Stimulated activated CD8-positive, alpha-beta memory T cell treated with anti-CD3 and anti-CD28 coated beads, Interleukin-12 subunit alpha, Interleukin-12 subunit beta, amount 100 ng/mL, for 4 hours (primary cell): Measurements from ENCODE around the gene MYO10.

Experiments used
- DNase-seq: peaks from one replicate; pipeline ENCODE4 v3.0.0-alpha.2; 2020; ENCODE audit warnings: low read depth

MYO10 gene

GRCh38 chr5:16943846-16944678, 8.0 kb upstream of the MYO10 start:
- no peak for DNase-seq

GRCh38 chr5:16937503-16938161, 1.5 kb upstream of the MYO10 start:
- no peak for DNase-seq

GRCh38 chr5:16936989-16937438, 926 bp upstream of the MYO10 start:
- no peak for DNase-seq

- DNase-seq: no peak
These were observed 598 bp downstream of the MYO10 start for GRCh38 chr5:16935231-16936149.

GRCh38 chr5:16934677-16935153, 1.4 kb downstream of the MYO10 start:
- DNase-seq: no peak

DNA sequence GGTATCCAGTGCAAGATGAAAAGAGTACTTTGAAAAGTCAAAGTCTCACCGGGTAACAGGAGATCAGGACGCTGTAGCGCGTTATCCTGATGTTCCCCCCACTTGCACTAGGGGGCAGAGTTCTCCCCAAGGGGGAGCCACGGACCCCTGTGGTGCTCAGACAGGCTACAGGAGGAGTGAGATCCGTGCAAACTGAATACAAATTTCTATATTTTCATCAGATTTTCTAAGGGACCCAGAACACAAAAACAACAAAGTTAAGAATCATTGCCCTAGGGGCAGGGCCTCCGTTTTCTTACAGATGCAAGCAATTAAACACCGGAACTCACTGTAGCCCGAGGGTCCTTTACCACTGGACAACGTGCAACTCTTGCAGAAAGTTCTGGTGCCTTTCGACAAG, 2.0 kb downstream of the MYO10 start:
- DNase-seq: no peak

GRCh38 chr5:16933337-16933736, 2.8 kb downstream of the MYO10 start:
- DNase-seq: no peak

DNA sequence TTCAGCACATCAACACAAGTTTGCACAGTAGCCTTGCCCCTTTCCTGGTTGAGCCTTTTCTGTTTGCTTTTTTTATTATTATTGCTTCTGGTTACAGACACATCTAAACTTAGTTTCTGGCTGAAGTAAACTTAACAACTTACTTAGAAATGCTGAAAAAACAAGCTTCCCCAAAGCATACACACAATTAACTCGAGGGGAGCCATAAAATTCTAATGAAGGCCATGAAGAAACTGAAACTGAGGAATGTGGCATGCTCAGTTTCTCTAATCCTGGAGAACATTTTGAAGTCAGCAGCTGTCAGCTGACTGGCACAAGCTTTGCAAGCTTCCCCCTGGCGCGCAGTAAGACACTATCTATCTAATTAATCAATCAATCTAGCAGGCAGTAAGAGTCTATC, 3.7 kb downstream of the MYO10 start:
- DNase-seq: no peak

GRCh38 chr5:16931334-16932110, 4.6 kb downstream of the MYO10 start:
- no peak for DNase-seq

- no peak for DNase-seq
These were observed 5.6 kb downstream of the MYO10 start for GRCh38 chr5:16930496-16930895.

DNA sequence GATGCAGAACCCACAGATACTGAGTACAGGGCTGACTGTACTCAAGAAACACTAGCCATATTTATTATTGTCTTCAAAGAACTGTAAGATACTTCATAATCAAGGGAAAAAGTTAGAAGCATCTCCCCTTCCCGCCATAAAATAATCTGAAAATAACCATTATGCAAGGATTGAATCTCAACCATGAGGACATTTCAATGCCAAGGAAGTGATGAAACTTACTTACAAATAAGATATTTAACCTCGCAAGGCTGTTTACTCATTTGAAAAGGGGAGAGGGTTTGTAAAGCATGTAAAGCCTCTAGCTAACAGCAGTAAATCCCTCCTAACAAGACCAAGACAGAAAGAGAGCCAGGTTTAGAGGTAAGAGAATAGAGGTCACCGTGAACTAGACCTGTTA, 6.3 kb downstream of the MYO10 start:
- no peak for DNase-seq

DNA sequence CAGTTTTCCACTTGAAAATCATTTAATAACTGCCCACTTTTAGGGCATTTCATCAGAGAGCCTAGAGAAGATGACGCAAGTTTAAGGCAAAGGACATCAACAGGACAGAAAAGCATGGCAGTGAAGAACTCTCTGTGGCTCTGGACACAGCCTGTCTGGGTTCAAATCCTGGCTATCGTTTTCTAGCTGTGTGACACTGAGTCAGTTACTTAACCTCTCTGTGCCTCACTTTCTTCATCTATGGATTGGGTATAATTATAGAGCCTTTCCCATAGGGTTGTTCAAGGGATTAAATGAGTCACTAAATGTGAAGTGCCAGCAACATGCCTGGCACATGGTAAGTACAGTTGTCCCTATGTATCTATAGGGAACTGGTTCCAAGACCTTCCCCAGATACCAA, 6.7 kb downstream of the MYO10 start:
- no peak for DNase-seq

DNA sequence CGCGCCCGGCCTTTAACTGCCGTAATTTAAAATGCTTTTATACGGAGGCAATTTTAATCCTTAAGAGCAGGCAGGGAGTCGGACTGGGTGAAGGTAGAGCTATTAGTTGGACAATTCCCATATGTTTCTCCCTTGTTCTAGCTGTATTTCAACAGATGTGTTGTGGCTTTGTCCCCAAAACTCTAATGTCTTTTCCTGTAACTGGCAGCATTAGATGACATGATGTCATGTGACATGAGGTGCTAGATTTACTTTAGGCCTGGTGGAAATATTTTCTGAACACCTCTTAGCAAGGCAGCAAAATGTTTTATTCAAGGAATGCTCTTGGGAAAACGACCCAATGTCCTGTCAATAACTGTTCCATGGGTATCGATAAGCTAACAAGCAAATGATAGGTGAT, 8.5 kb downstream of the MYO10 start:
- no peak for DNase-seq

DNA sequence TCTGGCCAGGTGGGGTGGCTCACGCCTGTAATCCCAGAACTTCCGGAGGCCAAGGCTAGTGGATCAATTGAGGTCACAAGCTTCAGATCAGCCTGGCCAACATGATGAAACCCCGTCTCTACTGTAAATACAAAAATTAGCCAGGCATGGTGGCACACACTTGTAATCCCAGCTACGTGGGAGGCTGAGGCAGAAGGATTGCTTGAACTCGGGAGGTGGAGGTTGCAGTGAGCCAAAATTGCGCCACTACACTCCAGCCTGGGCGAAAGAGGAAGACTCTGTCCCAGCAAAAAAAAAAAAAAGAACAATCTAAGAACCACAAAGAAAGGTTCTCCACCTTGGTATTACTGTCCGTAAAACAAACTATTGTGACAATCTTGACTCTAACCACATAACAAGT, 9.7 kb downstream of the MYO10 start:
- no peak for DNase-seq

- no peak for DNase-seq
These were observed 11.9 kb downstream of the MYO10 start for GRCh38 chr5:16924206-16924605.

GRCh38 chr5:16922430-16922829, 13.7 kb downstream of the MYO10 start:
- no peak for DNase-seq

DNA sequence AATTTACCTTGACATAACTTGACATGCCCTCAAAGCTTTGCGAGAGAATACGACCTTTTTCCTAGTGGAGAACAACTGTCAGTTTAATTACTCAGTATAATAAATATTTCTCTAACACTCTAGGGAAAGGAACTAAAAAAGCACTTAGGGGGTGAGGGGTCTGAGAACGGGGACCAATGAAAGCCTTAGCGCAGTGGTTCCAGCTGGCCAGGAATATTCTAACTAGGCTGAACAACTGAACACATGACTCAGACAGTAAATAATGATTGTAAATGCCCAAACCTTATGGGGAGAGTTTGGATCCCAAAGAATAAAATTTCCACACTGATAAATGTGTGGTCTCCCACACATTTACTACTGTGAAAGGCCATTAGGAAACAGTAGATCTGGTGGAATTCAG, 14.9 kb downstream of the MYO10 start:
- DNase-seq: no peak

DNA sequence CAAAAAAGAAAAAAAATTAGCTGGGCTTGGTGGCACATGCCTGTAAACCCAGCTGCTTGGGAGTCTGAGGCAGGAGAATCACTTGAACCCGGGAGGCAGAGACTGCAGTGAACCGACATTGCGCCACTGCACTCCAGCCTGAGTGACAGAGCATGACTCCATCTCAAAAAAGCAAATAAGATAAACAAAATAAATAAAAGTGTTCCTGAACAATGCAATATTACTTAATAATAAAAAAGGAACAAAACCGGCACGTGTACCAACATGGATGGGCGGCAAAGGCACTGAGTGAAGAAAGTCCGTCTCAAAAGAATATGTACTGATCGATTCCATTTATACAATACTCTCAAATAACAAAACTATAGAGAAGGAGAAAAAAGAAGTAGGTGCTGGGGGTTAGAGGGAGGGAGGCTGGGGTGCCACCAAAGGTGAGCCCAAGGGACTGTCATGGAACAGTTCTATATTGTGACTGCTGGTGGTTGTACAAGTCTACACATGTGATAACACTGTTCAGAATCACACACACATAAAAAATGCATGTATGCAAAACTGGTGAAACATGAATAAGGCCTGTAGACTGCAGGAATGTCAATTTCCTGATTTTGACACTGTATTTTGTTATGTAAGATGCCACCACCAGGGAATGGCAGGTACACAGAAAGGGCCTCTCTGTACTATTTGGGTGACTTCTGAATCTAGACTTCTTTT, 15.8 kb downstream of the MYO10 start:
- DNase-seq: no peak

GRCh38 chr5:16918891-16919671, 17.0 kb downstream of the MYO10 start:
- DNase-seq: no peak

DNA sequence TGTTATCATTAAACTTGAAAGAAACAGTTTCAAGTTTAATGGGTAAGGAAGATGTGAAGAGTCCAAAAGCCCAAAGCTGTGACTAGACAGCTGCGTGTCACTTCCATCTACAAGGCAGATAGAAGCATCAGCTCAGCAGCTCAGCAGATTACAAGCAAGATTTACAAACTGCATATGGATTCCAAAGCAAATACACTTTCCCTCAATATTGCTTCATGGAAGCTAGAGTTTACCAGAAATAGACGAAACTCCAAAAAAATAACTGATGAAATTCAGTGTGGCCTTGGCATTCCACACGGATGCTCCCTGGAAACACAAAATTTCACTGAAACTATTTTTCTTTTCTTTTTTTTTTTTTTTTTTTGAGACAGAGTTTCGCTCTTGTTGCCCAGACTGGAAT, 17.9 kb downstream of the MYO10 start:
- DNase-seq: no peak
